Measurements from ENCODE around the gene GRAP2.

DNA sequence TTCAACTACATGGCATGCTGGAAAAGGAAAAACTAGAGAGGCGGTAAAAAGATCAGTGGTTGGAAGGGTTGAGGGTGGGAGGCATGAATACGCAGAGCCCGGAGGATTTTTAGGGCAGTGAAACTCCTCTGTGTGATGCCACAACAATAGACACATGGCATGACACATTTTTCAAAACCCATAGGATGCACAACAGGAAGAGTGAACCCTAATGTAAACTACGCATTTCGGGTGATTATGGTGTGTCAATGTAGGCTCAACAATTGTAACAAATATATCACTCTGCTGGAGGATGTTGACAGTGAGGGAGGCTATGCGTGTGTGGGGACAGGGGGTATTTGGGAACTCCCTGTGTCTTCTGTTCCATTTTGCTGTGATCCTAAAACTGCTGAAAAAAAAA is 78.2 kb downstream of the GRAP2 start:
- no peak for TF ChIP-seq CEBPB (IDR thresholded peaks at IDR 0.05; ENCODE audit: low read depth, low read length)
- TF ChIP-seq, protein P1, sequence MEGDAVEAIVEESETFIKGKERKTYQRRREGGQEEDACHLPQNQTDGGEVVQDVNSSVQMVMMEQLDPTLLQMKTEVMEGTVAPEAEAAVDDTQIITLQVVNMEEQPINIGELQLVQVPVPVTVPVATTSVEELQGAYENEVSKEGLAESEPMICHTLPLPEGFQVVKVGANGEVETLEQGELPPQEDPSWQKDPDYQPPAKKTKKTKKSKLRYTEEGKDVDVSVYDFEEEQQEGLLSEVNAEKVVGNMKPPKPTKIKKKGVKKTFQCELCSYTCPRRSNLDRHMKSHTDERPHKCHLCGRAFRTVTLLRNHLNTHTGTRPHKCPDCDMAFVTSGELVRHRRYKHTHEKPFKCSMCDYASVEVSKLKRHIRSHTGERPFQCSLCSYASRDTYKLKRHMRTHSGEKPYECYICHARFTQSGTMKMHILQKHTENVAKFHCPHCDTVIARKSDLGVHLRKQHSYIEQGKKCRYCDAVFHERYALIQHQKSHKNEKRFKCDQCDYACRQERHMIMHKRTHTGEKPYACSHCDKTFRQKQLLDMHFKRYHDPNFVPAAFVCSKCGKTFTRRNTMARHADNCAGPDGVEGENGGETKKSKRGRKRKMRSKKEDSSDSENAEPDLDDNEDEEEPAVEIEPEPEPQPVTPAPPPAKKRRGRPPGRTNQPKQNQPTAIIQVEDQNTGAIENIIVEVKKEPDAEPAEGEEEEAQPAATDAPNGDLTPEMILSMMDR (conservative IDR thresholded peaks at IDR 0.05; ENCODE audit: low read depth, low read length), result no peak
- no peak for TF ChIP-seq SMC3 (IDR thresholded peaks at IDR 0.05; ENCODE audit: low read depth, low read length)
